ENCODE measurements around the gene TRABD2B. TPM values are rescaled to one million over a fixed set of nuclear protein-coding genes. Genes with fewer than 3 reads are reported as not detected.

TRABD2B gene
- total RNA-seq, 1 experiment from 2014 or later: 0.96 TPM

- intact Hi-C loops (cut with micrococcal nuclease): loop anchor here (2.0 to 5.0 kb wide), 3 partner anchors 259 to 533 kb away; no protein-coding TSS in a partner anchor
- Mint-ChIP-seq H3K27me3 (ENCODE audit: insufficient read depth, unreplicated experiment) (peaks cover 62% of the 10 kb centered on the region), H3K36me3 (ENCODE audit: insufficient read depth, unreplicated experiment) (no peaks in the 10 kb centered on the region), H3K27ac (ENCODE audit: low read depth, unreplicated experiment) (no peak overlapping the region), H3K4me3 (ENCODE audit: unreplicated experiment) (no peak overlapping the region), H3K9me3 (ENCODE audit: unreplicated experiment) (no peaks in the 10 kb centered on the region), H3K4me1 (ENCODE audit: insufficient read depth, unreplicated experiment) (no peaks in the 10 kb centered on the region)
- no peak for TF ChIP-seq CTCF (IDR thresholded peaks at IDR 0.05; ENCODE audit: unreplicated experiment)
- ChIA-PET POLR2A (interaction anchor here (2.0 kb wide), 1 partner anchor 279 kb away, joined by 8 read pairs; no protein-coding TSS in a partner anchor), CTCF (interaction anchor here (0.5 to 29.6 kb wide), 28 partner anchors 8 to 532 kb away, joined by 3 to 696 read pairs (median 6); partner anchors contain the start of gene FOXD2)
- DNase-seq (ENCODE audit: unreplicated experiment): no peak
- no TSS peak for BruUV-seq (replicated peaks)
Measured at GRCh38 chr1:47711184-47711847, 285.9 kb downstream of the TRABD2B start.

Other genes starting within 250 kb of the TRABD2B start
- gene SLC5A9, start 225.3 kb upstream of the TRABD2B start, total RNA-seq (2022): not detected in 2 replicates